ENCODE measurements around the gene MCU.

Gene MCU

GRCh38 chr10:72731916-72732419 is 40.0 kb downstream of the MCU start:
- no peak for TF ChIP-seq CTCF (conservative IDR thresholded peaks at IDR 0.05)
- no peak overlapping the region for H3K27ac ChIP-seq

DNA sequence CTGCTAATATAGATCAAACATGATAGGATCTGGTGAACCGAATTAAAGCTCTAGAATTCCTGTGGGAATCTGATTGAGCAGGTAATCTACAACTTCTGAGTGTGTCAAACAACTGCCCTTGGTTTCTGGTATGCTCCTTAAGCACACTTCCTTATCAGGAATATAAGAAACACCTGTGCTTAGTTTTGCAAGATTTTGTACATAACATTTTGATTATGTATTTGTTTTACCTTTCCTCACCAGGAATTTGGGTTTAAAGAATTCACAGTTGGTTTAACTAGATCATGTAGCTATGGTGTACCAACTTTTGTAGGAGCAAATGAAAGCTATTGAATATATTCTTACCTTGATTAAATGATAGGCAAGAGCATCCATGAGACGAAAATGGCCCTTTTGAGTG is 40.6 kb downstream of the MCU start:
- no peak for TF ChIP-seq CTCF (conservative IDR thresholded peaks at IDR 0.05)
- H3K27ac ChIP-seq, result no peak overlapping the region

DNA sequence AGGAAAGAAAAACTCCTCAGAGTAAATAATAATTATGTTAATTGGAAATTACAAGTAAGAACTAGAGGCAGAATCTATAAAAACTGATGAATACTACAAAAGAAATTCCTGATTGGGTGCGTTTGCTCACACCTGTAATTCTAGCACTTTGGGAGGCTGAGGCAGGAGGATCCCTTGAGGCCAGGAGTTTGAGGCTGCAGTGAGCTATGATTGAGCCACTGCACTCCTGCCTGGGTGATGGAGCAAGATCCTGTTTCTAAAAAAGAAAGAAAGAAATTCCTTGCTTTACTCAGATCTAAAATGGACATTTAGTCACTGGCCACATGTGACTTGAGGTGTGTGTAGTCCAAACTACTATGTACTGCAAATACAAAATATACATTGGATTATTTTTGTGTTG is 42.0 kb downstream of the MCU start:
- no peak for TF ChIP-seq CTCF (conservative IDR thresholded peaks at IDR 0.05)
- H3K27ac ChIP-seq, result no peak overlapping the region

- peak overlapping the region; percentile 60 for H3K27ac ChIP-seq
- TF ChIP-seq CTCF (conservative IDR thresholded peaks at IDR 0.05), result no peak
These were observed 43.5 kb downstream of the MCU start for GRCh38 chr10:72735288-72735936.

DNA sequence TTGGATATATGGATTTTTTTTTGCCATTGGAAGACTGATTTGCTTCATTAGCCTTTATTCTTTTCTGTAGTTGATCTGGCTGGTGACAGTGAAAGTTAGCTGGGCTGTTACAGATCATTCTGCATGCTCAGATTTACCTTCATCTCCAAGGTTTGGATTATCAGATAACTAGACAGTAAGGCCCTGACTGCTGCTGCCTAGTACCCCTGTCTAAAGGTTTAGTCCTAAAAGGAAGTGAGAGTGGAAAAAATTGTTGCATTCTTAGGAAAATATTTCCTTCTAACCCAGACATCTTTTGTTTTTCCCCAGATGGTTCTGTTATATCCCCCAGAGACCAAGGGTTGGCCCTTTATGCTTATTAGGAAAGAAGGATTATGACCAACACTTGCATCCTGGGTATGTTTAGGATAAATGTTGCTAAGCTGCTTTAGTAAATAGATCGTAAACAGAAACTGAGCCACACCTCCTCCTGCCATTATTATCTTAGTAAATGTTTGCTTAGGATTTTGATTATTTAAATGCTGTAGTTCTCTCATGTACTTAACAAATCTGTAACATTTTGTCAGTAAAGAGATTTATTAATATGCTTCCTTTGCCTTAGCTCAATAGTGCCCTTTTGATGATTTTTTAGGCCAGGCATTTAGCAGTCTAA is 44.4 kb downstream of the MCU start:
- no peak for TF ChIP-seq CTCF (conservative IDR thresholded peaks at IDR 0.05)
- peak overlapping the region; percentile 60 for H3K27ac ChIP-seq

DNA sequence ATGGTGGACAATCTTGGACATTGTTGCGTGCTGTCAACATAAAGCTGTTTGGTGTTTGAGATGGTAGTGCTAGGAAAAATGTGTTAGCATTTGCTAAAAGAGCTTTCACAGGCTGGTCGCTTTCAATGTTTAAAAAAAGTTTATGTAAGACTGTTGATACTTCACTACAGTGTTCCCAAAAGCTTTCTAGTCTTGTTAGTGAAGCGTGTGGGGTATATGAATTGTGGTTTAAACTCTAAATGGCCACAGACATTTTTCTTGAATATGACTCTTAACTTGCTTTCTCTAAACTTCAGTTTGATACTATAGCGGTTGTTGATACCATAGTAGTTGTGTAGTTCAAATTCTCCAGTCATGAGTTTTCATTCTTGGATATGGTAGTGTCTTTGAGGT is 44.9 kb downstream of the MCU start:
- H3K27ac ChIP-seq, result peak overlapping the region; percentile 60
- TF ChIP-seq CTCF (conservative IDR thresholded peaks at IDR 0.05), result no peak

- peak overlapping the region; percentile 60 for H3K27ac ChIP-seq
These were observed 45.4 kb downstream of the MCU start for GRCh38 chr10:72737357-72737756.

- no peak overlapping the region for H3K27ac ChIP-seq
- no peak for TF ChIP-seq CTCF (conservative IDR thresholded peaks at IDR 0.05)
These were observed 46.5 kb downstream of the MCU start for GRCh38 chr10:72738486-72738885.

Measured in VCaP (cell line).